G401 (cell line): Measurements from ENCODE around the gene CRACR2B. TPM values are rescaled to one million over a fixed set of nuclear protein-coding genes. Genes with fewer than 3 reads are reported as not detected.

Source experiments
- DNase-seq: peaks from one replicate; pipeline ENCODE4 v3.0.0-alpha.2; 2015; ENCODE audit warnings: low spot score
- in situ Hi-C: cut with HindIII; loops from 2 replicates; pipeline ENCODE4 v1.10.0; 2016; ENCODE audit warnings: low sequenced_read_pairs, mixed read lengths
- total RNA-seq: library from RNA; depleted of rRNA; stranded (reverse); fragments of >200 nt; shearing (Covaris generic); gene quantifications from 2 replicates; pipeline ENCODE4 v1.2.3, GENCODE V29; 2014; rRNA removed

The CRACR2B gene
- total RNA-seq = 28.3 and 47.8 TPM in 2 replicates

DNA sequence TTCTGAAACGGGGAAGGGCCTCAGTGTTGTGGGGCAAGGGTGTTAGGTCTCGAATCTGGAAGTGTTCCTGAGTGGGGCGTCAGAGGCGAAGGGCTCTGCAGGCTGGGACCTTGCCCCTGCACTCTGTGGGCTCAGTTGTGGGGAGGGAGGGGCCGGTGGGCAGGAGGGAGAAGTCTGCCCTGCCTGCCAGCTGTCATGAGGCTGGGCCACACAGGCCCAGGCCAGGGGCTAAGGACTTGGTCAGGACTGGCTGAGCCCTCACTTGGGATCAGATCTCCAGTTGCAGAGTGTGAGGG, at the start of gene CRACR2B:
TSS of gene CRACR2B (plus strand) at position 23 of the 296 bp plus-strand sequence. CDS start 689 bp downstream, outside the sequence.
- in situ Hi-C loops = no loop called here
- DNase-seq = no peak

- no peak for DNase-seq
- in situ Hi-C loops = no loop called here
Observed at GRCh38 chr11:778976-779954, 48.5 kb upstream of the CRACR2B start.

- in situ Hi-C loops = no loop called here
- no peak for DNase-seq
Observed at GRCh38 chr11:779955-780532, 47.7 kb upstream of the CRACR2B start.

DNA sequence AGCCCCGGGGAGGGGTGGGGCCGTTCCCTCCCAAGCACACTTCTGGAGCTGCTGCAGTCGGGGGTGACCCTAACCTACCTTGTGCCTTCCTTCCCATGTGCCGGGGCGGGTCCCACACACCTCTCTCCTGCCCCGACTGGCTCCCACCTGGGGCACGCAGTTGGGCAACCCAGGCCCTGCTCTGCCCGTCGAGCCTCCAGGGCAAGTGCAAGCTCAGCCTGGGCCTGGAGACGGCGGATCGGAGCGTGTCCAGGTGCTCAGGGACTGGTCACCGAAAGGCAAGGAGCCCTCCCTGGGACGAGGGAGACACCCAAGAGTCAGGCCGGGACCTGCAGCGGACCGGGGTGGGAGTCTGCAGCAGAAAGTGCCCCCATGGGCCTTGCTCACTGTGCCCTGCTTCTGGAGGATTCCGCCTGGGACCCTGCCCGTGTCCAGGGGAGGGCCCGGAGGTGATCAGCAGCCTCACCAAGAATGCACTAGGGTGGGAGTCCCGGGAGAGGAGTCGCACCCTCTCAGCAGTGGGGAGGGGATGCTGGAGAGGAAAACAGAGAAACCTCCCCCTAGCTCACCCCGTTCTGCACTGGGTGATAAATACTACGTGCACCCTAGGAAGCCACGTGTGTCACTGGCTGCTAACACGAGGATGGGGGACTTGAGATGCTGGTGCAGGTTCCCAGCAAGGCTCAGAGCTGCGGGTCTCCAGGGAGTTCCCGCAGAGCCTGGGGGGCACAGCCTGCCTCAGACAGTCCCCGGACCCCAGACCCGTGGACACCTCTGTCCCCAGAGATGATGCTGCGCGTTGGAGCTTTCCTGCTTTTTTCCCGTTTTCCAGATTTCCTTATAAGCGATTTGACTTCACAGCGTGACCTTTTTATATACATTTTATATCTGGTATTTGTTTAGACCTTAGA, 45.2 kb upstream of the CRACR2B start:
- DNase-seq = no peak
- in situ Hi-C loops = no loop called here

- in situ Hi-C loops = no loop called here
- DNase-seq = peak; percentile 97
Observed at GRCh38 chr11:783581-784015, 44.1 kb upstream of the CRACR2B start.

GRCh38 chr11:786235-787083, 41.3 kb upstream of the CRACR2B start:
- DNase-seq = peak; percentile 69
- in situ Hi-C loops = no loop called here

- no peak for DNase-seq
- in situ Hi-C loops = no loop called here
Observed at GRCh38 chr11:787084-787675, 40.5 kb upstream of the CRACR2B start.

- in situ Hi-C loops = no loop called here
- DNase-seq = no peak
Observed at GRCh38 chr11:788009-788640, 39.6 kb upstream of the CRACR2B start.

DNA sequence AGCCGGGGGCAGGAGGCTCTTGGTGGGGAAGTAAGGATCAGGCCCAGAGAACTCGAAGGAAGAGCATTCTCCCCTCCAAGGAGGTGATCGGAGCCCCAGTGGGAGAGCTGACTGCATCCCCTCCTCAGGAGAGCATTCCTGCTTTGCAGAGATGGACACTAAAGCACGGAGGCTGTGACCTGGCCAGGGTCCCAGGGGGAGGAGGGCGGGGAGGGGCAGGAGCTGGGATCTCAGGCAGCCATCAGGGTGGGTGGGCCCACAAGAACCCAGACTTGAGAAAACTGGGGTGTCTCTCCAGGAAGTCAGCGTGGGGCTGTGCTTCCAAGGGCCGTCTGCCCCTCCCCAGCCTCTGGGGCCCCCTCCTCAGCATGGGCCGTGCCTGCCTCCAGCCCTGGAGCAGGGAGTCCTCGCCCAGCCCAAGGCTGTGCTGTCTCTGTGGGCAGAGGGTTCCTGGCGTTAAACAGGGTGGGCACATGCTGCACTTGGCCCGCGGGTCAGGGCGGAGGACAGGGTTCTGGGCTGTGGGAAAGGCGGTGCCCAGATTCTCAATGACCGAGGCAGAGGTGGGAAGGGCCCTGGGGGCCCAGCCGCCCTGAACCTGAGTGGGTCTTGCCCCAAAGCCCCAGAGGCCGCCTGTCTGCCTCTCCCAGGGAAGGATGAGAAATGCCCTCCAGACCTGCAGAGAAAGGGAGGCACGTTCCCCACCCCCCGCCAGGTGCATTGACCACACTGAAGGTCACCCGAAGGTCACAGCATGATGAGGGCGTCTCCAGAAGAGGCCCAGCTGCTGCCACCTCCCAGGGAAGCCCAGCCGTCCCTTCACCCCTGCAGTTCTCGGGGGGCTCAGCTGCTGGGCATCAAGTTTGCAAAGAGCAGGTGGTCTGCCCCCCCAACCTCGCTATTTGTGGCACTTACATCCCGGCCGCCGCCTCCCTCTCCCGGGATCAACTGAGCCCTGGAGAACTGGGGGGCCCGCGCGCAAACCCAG, 38.5 kb upstream of the CRACR2B start:
- in situ Hi-C loops = no loop called here
- DNase-seq = no peak

DNA sequence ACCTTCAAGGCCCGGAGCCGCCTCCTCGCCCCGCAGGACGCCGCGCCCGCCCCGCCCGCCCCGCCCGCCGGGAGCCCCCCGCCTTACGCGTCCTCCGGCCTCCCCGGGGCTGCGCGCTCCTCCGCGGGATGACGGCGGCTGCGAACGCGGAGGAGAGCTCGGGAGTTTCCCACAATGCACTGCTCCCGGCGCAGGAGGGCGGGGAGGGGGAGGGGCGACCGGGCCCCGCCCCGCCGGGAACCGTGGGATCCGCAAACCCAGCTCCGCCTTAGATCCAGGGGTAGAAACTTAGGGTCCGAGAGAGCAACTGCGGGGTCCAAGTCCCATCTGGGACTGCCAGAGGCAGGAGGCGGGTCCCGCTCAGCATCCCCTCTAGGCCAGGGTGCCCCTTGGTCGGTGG, 37.8 kb upstream of the CRACR2B start, which contains the start of gene CEND1:
TSS of gene CEND1 (minus strand) at position 148 of the 400 bp plus-strand sequence. CDS start 1,514 bp downstream, outside the sequence.
- peak; percentile 76 for DNase-seq

GRCh38 chr11:790721-791564, 36.8 kb upstream of the CRACR2B start:
- peak; percentile 64 for DNase-seq
- in situ Hi-C loops = no loop called here

More for the DNA sequence above, 37.8 kb upstream of the CRACR2B start, which contains the start of gene CEND1:
- in situ Hi-C loops = no loop called here

- no peak for DNase-seq
- in situ Hi-C loops = no loop called here
Observed at GRCh38 chr11:791658-792534, 35.8 kb upstream of the CRACR2B start.

GRCh38 chr11:792535-792821, 35.2 kb upstream of the CRACR2B start:
- in situ Hi-C loops = no loop called here
- DNase-seq = no peak

DNA sequence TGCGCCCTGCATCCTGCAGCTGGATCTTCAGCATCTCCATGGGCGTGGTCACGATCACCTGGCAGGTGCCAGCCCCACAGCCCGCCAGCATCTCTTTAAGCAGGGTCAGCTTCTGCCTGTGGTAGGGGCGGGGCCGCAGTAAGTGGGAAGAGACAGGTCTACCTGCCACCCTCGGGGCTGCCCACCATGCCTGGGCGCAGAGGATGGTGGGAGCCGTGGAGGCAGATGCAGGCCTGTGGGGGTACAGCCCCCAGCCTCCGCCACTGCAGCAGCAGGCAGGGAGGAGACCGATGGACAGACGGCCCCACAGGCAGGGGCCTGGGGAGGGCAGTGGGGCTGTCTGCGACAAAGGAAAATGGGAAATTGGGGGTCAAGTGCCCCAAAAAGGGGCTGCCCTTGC, 34.8 kb upstream of the CRACR2B start:
- in situ Hi-C loops = no loop called here
- DNase-seq = no peak

GRCh38 chr11:793556-793955, 34.2 kb upstream of the CRACR2B start:
- in situ Hi-C loops = no loop called here

More at GRCh38 chr11:793556-793955, 34.2 kb upstream of the CRACR2B start:
- peak; percentile 97 for DNase-seq
